ENCODE data around the gene PEX5L.

The PEX5L gene

GRCh38 chr3:179887295-179887943, 149.3 kb downstream of the PEX5L start:
- CTCF ChIA-PET, result no interaction called here
- POLR2A ChIA-PET, result no interaction called here
- DNase-seq (ENCODE audit: extremely low spot score), result no peak
- TF ChIP-seq FOXA1 (IDR thresholded peaks at IDR 0.05), result no peak
- no peak for TF ChIP-seq SP1 (IDR thresholded peaks at IDR 0.05)
- TF ChIP-seq LEF1 (IDR thresholded peaks at IDR 0.05; ENCODE audit: borderline replicate concordance), result no peak
- TF ChIP-seq ELF4 (IDR thresholded peaks at IDR 0.05), result no peak
- TF ChIP-seq ARNT (IDR thresholded peaks at IDR 0.05), result no peak
- no peak for TF ChIP-seq SUZ12 (IDR thresholded peaks at IDR 0.05)
- TF ChIP-seq PKNOX1 (IDR thresholded peaks at IDR 0.05), result no peak
- no peak for TF ChIP-seq FOXM1 (IDR thresholded peaks at IDR 0.05; ENCODE audit: borderline replicate concordance)
- no peak for TF ChIP-seq TARDBP (IDR thresholded peaks at IDR 0.05)

- ChIA-PET CTCF (no interaction called here), POLR2A (no interaction called here)
- no peak for DNase-seq (ENCODE audit: extremely low spot score)
- no peak for TF ChIP-seq PKNOX1 (IDR thresholded peaks at IDR 0.05)
- no peak for TF ChIP-seq LEF1 (IDR thresholded peaks at IDR 0.05; ENCODE audit: borderline replicate concordance)
- no peak for TF ChIP-seq ZNF384 (IDR thresholded peaks at IDR 0.05)
- no peak for TF ChIP-seq CTBP1 (IDR thresholded peaks at IDR 0.05; ENCODE audit: borderline replicate concordance)
- TF ChIP-seq TARDBP (IDR thresholded peaks at IDR 0.05), result no peak
- no peak for TF ChIP-seq ELF4 (IDR thresholded peaks at IDR 0.05)
- TF ChIP-seq L3MBTL2 (conservative IDR thresholded peaks at IDR 0.05), result no peak
- no peak for TF ChIP-seq SP1 (IDR thresholded peaks at IDR 0.05)
Observed at GRCh38 chr3:179885950-179886349, 150.8 kb downstream of the PEX5L start.

DNA sequence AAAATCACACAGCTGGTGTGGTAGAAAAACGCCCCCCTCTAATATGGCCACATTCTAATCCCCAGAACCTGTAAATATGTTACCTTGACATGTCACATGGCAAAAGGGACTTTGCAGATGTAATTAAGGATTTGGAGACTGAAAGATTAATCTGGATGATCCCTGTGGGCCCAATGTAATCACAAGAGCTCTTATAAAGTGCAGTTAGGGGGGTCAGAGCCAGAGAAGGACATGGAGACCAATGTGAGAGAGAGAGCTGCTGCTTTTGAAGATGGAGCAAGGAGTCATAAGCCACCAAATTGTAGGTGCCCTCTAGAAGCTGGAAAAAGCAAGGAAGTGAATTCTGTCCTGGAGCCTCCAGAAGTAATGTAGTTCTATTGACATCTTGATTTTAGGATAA, 152.6 kb downstream of the PEX5L start:
- DNase-seq (ENCODE audit: extremely low spot score), result no peak
- TF ChIP-seq FOXA1 (IDR thresholded peaks at IDR 0.05) (no peak), FOXM1 (IDR thresholded peaks at IDR 0.05; ENCODE audit: borderline replicate concordance) (no peak), L3MBTL2 (conservative IDR thresholded peaks at IDR 0.05) (no peak), SP1 (IDR thresholded peaks at IDR 0.05) (no peak), BHLHE40 (IDR thresholded peaks at IDR 0.05; ENCODE audit: borderline replicate concordance) (no peak), ZNF384 (IDR thresholded peaks at IDR 0.05) (no peak), ELF4 (IDR thresholded peaks at IDR 0.05) (no peak), TARDBP (IDR thresholded peaks at IDR 0.05) (no peak), SUZ12 (IDR thresholded peaks at IDR 0.05) (no peak), HDGF (IDR thresholded peaks at IDR 0.05; ENCODE audit: borderline replicate concordance) (no peak), CTBP1 (IDR thresholded peaks at IDR 0.05; ENCODE audit: borderline replicate concordance) (no peak), ARNT (IDR thresholded peaks at IDR 0.05) (no peak), FOXK2 (IDR thresholded peaks at IDR 0.05) (no peak), PKNOX1 (IDR thresholded peaks at IDR 0.05) (no peak), LEF1 (IDR thresholded peaks at IDR 0.05; ENCODE audit: borderline replicate concordance) (no peak), NFRKB (IDR thresholded peaks at IDR 0.05) (no peak)
- CTCF ChIA-PET, result no interaction called here
- POLR2A ChIA-PET, result no interaction called here

GRCh38 chr3:179882292-179882691, 154.4 kb downstream of the PEX5L start:
- ChIA-PET POLR2A (no interaction called here), CTCF (no interaction called here)
- DNase-seq (ENCODE audit: extremely low spot score), result no peak
- TF ChIP-seq FOXM1 (IDR thresholded peaks at IDR 0.05; ENCODE audit: borderline replicate concordance), result no peak
- no peak for TF ChIP-seq L3MBTL2 (conservative IDR thresholded peaks at IDR 0.05)
- TF ChIP-seq LEF1 (IDR thresholded peaks at IDR 0.05; ENCODE audit: borderline replicate concordance), result no peak
- TF ChIP-seq BHLHE40 (IDR thresholded peaks at IDR 0.05; ENCODE audit: borderline replicate concordance), result no peak
- TF ChIP-seq NFRKB (IDR thresholded peaks at IDR 0.05), result no peak
- no peak for TF ChIP-seq SUZ12 (IDR thresholded peaks at IDR 0.05)
- TF ChIP-seq HDGF (IDR thresholded peaks at IDR 0.05; ENCODE audit: borderline replicate concordance), result no peak
- TF ChIP-seq ARNT (IDR thresholded peaks at IDR 0.05), result no peak
- TF ChIP-seq TARDBP (IDR thresholded peaks at IDR 0.05), result no peak
- no peak for TF ChIP-seq ELF4 (IDR thresholded peaks at IDR 0.05)
- TF ChIP-seq SP1 (IDR thresholded peaks at IDR 0.05), result no peak
- no peak for TF ChIP-seq FOXA1 (IDR thresholded peaks at IDR 0.05)
- TF ChIP-seq PKNOX1 (IDR thresholded peaks at IDR 0.05), result no peak
- TF ChIP-seq ZNF384 (IDR thresholded peaks at IDR 0.05), result no peak
- TF ChIP-seq FOXK2 (IDR thresholded peaks at IDR 0.05), result no peak

DNA sequence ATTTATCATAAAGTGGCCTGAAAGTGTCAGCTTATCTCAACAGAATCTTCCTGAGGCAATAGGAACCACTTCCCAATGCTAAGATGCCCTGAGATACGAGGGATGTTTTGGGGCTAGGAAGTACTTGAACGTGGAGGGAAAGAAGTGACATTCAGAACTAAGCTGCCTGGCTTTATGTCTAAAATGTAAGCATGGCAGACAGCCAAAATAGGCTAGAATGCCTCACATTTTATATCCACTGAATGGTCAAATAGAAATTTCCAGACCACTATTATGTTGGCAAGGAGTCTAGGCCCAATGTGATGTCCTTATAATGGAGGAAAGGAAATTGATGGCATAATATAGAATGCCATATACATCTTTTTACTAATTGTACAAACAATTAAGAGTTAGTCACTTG, 154.9 kb downstream of the PEX5L start:
- TF ChIP-seq FOXK2 (IDR thresholded peaks at IDR 0.05), result no peak
- ChIA-PET POLR2A (no interaction called here), CTCF (no interaction called here)
- no peak for DNase-seq (ENCODE audit: extremely low spot score)

GRCh38 chr3:179880868-179881267, 155.9 kb downstream of the PEX5L start:
- ChIA-PET POLR2A (no interaction called here), CTCF (no interaction called here)

More at GRCh38 chr3:179880868-179881267, 155.9 kb downstream of the PEX5L start:
- TF ChIP-seq ELF4 (IDR thresholded peaks at IDR 0.05) (no peak), BHLHE40 (IDR thresholded peaks at IDR 0.05; ENCODE audit: borderline replicate concordance) (no peak), LEF1 (IDR thresholded peaks at IDR 0.05; ENCODE audit: borderline replicate concordance) (no peak), FOXA1 (IDR thresholded peaks at IDR 0.05) (no peak), SP1 (IDR thresholded peaks at IDR 0.05) (no peak), SUZ12 (IDR thresholded peaks at IDR 0.05) (no peak), L3MBTL2 (conservative IDR thresholded peaks at IDR 0.05) (no peak), PKNOX1 (IDR thresholded peaks at IDR 0.05) (no peak), TARDBP (IDR thresholded peaks at IDR 0.05) (no peak), HDGF (IDR thresholded peaks at IDR 0.05; ENCODE audit: borderline replicate concordance) (no peak), ZNF384 (IDR thresholded peaks at IDR 0.05) (no peak), ARNT (IDR thresholded peaks at IDR 0.05) (no peak)
- no peak for DNase-seq (ENCODE audit: extremely low spot score)

Data from HEK293T (cell line).